ENCODE results near the gene PAPLN.
A peak's percentile ranks its signal among the peaks of the same experiment; 100 is the strongest.
"Not testable (repeated sequence)": the region's sequence is repeated elsewhere in the genome, so short reads cannot be mapped to it uniquely, and the experiment has no call there.

The PAPLN gene

DNA sequence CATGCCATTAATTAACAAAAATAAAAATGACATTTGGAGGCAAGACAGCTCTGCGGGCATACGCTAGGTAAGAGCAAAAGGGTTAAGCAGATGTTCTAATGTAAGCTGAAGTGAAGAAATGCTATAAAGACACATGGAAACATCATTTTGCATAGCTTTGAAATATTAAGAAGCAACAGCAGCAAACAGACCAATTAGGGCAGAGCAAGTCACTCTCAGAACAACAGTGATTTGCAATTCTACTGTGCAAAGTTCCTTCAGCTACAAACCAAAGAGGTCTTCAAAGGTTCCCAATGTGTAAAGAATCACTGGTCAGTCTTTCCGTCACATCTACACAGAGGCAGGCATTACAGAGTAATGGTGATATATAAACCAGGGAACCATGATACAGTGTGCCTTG lies 68.2 kb downstream of the PAPLN start:
- no peak for DNase-seq

DNA sequence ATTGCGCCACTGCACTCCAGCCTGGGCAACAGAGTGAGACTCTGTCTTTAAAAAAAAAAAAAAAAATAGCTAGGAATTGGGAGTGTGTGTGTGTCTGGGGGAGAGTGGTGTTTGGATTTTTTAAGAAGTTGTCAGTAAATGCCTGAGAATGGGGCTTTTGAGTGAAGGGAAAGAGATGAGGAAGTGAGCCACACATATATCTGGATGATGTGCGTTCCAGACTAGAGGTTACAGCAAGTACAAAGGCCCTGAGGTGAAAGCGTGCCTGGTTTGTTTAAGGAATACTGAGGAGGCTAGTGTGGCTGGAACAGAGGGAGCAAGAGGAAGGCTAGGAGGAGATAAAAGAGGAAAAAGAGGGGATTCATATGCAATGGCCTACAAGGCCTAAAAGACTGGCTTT lies 70.0 kb downstream of the PAPLN start:
- DNase-seq = no peak

DNA sequence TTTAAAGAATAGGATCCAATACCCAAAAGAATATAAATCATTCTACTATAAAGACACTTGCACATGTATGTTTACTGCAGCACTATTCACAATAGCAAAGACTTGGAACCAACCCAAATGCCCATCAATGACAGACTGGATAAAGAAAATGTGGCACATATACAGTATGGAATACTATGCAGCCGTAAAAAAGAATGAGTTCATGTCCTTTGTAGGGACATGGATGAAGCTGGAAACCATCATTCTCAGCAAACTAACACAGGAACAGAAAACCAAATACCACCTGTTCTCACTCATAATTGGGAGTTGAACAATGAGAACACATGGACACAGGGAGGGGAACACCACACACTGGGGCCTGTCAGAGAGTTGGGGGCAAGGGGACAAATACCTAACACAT lies 71.9 kb downstream of the PAPLN start:
- DNase-seq = not testable (repeated sequence)

DNA sequence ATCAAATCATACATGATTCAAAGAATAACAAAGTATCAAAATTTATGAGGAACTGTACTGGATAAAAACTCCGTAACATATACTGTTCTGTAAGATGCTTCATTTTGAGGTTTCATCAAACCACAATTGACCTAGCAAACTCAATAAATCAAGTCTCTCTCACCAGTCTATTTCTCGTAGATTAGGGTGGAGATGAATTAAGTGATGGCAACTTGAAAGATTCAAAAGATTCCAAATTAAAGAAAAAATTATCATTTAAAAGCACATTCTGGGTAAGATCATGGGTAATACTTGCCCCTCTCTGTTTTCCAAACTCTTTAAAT lies 74.4 kb downstream of the PAPLN start:
- DNase-seq = no peak

DNA sequence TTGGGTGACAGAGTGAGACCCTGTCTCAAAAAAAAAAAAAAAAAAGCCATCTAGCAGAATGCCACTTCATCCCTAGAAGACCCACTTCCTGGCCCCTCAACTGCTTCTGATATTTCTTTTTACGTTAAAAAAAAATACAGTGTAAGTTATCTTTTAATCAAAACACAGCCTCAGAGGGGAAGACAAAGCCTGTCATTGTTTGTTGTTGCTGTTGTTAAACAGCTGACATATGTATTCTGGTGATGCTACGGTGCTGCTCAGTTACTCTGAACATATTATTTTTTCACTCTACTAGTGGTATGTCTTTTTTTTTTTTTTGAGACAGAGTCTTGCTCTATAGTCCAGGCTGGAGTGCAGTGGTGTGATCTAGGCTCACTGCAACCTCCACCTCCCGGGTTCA lies 75.4 kb downstream of the PAPLN start:
- peak in 1 of 2 donors; percentile 2 for DNase-seq

DNA sequence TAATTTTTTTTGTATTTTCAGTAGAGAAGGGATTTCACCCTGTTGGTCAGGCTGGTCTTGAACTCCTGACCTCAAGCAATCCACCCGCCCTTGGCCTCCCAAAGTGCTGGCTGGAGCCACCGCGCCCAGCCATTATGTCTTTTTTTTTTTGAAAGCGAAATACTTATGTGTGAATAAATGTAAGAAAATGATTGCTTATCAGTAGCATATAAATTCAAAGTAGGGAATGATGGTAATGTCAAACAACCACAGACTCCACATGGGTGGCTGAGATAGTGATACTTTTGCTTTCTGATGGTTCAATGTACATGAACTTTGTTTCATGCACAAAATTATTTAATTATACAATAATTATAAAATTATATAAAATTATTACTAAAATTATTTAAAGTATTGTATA lies 75.8 kb downstream of the PAPLN start:
- DNase-seq = no peak

DNA sequence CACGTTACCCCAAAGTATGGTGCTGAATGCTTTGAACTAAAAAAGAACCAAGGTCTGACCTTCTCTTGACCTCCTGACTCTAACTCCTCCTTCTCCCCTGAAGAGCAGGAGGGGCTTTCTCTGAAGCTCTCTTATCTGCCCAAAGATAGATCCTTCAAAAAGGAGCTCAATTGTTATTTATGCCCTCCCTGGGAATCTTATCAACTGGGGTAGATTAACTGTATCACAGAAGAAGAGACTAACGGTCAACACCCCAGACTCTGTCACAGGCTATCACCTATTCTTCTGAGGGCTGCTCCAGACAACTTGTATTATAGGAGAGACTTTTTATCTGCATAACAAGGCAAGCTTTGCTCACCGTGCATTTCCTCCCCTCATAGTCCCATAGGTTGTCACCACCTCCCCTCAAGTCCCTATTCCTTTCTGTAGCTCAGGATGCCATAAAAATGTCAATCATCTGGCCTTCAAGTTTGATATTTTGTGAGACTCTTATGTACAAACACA lies 86.6 kb downstream of the PAPLN start:
- DNase-seq = no peak

Measured in hippocampal formation (tissue), 2 donors.